Fibroblast of lung (primary cell): Measurements from ENCODE around the gene ZNF763.

Experiments
- CTCF ChIP-seq, 2 donors: IDR thresholded peaks in 1 of 2; conservative IDR thresholded peaks in 1 of 2; 1 replicate in 1 of 2; 2 replicates in 1 of 2; pipeline ENCODE4 v1.5.1; 2011 to 2012; ENCODE audit warnings: low read length in 2 of 2, control low read depth in 1 of 2, inconsistent platforms in 1 of 2, low read depth in 1 of 2, mild to moderate bottlenecking in 1 of 2
- EZH2 ChIP-seq: IDR thresholded peaks from 2 replicates; pipeline ENCODE4 v1.5.1; 2012; ENCODE audit warnings: low read length, control low read depth, mild to moderate bottlenecking; ENCODE audit errors: missing control alignments

GRCh38 chr19:11942008-11942842 is 22.6 kb upstream of the ZNF763 start:
- TF ChIP-seq CTCF (conservative IDR thresholded peaks at IDR 0.05 in 1 of 2, IDR thresholded peaks at IDR 0.05 in 1 of 2; ENCODE audit: low read depth in 1 of 2, low read length in 2 of 2) (no peak), EZH2 (no peak)
